ENCODE data around the gene EP300. TPM values are rescaled to one million over a fixed set of nuclear protein-coding genes. Genes with fewer than 3 reads are reported as not detected.

EP300 gene
- total and polyA plus RNA-seq, 4 donors, result 14.9 to 177 (median 44.4) TPM

- DNase-seq, result no peak
- no peaks in the 10 kb centered on the region for H3K27me3 ChIP-seq (ENCODE audit: control insufficient read depth in 3 of 3, insufficient read depth in 3 of 3, low read length in 2 of 3)
- no peak overlapping the region for H3K27ac ChIP-seq (ENCODE audit: low read depth in 1 of 2, low read length in 1 of 2)
- ATAC-seq (ENCODE audit: insufficient read depth, low FRiP score), result no peak
- peaks cover 19 to 40% (median 23%) of the 10 kb centered on the region in 4 donors for H3K36me3 ChIP-seq (ENCODE audit: control insufficient read depth in 4 of 4, insufficient read depth in 4 of 4, low read length in 4 of 4)
- H3K4me3 ChIP-seq, result no peak overlapping the region
- H3K9me3 ChIP-seq (ENCODE audit: control insufficient read depth in 4 of 4, insufficient read depth in 3 of 4, low read length in 3 of 4), result no peaks in the 10 kb centered on the region
- peaks cover 0 to 10% (median 0%) of the 10 kb centered on the region in 5 donors for H3K4me1 ChIP-seq (ENCODE audit: control insufficient read depth in 5 of 5, insufficient read depth in 5 of 5, low read length in 5 of 5)
- H3K9ac ChIP-seq (ENCODE audit: insufficient read depth in 1 of 2, low read length in 2 of 2), result no peak overlapping the region
- TF ChIP-seq CTCF (IDR thresholded peaks at IDR 0.05; ENCODE audit: control extremely low read depth, extremely low read depth), result no peak
- 88 to 94% methylated on average over 9 of the region's 9 CpGs for WGBS, 2 donors
Observed at GRCh38 chr22:41117127-41117965, 25.0 kb downstream of the EP300 start.

GRCh38 chr22:41123151-41123550 is 30.8 kb downstream of the EP300 start:
- no peak for TF ChIP-seq CTCF (IDR thresholded peaks at IDR 0.05; ENCODE audit: control extremely low read depth, extremely low read depth)
- Histone ChIP-seq H3K36me3 (ENCODE audit: control insufficient read depth in 4 of 4, insufficient read depth in 4 of 4, low read length in 4 of 4) (peaks cover 20 to 39% (median 25%) of the 10 kb centered on the region in 4 donors), H3K4me1 (ENCODE audit: control insufficient read depth in 5 of 5, insufficient read depth in 5 of 5, low read length in 5 of 5) (peaks cover 0 to 5% (median 0%) of the 10 kb centered on the region in 5 donors), H3K9ac (ENCODE audit: insufficient read depth in 1 of 2, low read length in 2 of 2) (no peak overlapping the region), H3K9me3 (ENCODE audit: control insufficient read depth in 4 of 4, insufficient read depth in 3 of 4, low read length in 3 of 4) (no peaks in the 10 kb centered on the region), H3K27me3 (ENCODE audit: control insufficient read depth in 3 of 3, insufficient read depth in 3 of 3, low read length in 2 of 3) (no peaks in the 10 kb centered on the region), H3K27ac (ENCODE audit: low read depth in 1 of 2, low read length in 1 of 2) (no peak overlapping the region), H3K4me3 (no peak overlapping the region)
- ATAC-seq (ENCODE audit: insufficient read depth, low FRiP score), result no peak
- no peak for DNase-seq
- 86 to 95% methylated on average over 2 of the region's 2 CpGs for WGBS, 2 donors

DNA sequence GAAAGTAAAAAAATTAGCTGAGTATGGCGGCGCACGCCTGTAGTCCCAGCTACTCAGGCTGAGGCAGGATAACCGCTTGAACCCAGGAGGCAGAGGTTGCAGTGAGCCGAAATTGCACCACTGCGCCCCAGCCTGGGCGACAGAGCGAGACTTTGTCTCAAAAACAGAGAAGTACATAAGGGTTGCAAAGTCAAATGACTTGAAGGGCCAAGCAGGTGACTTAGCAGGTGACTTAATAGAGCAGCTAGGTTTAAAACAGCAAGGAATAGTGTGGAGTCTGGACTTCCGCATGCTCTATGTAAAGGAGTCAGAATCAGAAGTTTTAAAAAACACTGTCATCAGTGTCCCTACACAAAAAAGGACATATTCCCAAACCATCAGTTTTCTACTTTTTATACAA is 31.7 kb downstream of the EP300 start:
- 93 to 97% methylated on average over 9 of the region's 9 CpGs for WGBS, 2 donors

More for the DNA sequence above, 31.7 kb downstream of the EP300 start:
- Histone ChIP-seq H3K9me3 (ENCODE audit: control insufficient read depth in 4 of 4, insufficient read depth in 3 of 4, low read length in 3 of 4) (no peaks in the 10 kb centered on the region), H3K9ac (ENCODE audit: insufficient read depth in 1 of 2, low read length in 2 of 2) (no peak overlapping the region), H3K27me3 (ENCODE audit: control insufficient read depth in 3 of 3, insufficient read depth in 3 of 3, low read length in 2 of 3) (no peaks in the 10 kb centered on the region), H3K36me3 (ENCODE audit: control insufficient read depth in 4 of 4, insufficient read depth in 4 of 4, low read length in 4 of 4) (peaks cover 22 to 41% (median 29%) of the 10 kb centered on the region in 4 donors), H3K4me1 (ENCODE audit: control insufficient read depth in 5 of 5, insufficient read depth in 5 of 5, low read length in 5 of 5) (peaks cover 0 to 5% (median 0%) of the 10 kb centered on the region in 5 donors), H3K4me3 (no peak overlapping the region), H3K27ac (ENCODE audit: low read depth in 1 of 2, low read length in 1 of 2) (no peak overlapping the region)
- no peak for TF ChIP-seq CTCF (IDR thresholded peaks at IDR 0.05; ENCODE audit: control extremely low read depth, extremely low read depth)
- no peak for DNase-seq
- no peak for ATAC-seq (ENCODE audit: insufficient read depth, low FRiP score)
